ENCODE results near the gene ZNF622. TPM values are rescaled to one million over a fixed set of nuclear protein-coding genes. Genes with fewer than 3 reads are reported as not detected.

The ZNF622 gene
- total RNA-seq, 1 experiment from 2014 or later: 25.2 TPM

DNA sequence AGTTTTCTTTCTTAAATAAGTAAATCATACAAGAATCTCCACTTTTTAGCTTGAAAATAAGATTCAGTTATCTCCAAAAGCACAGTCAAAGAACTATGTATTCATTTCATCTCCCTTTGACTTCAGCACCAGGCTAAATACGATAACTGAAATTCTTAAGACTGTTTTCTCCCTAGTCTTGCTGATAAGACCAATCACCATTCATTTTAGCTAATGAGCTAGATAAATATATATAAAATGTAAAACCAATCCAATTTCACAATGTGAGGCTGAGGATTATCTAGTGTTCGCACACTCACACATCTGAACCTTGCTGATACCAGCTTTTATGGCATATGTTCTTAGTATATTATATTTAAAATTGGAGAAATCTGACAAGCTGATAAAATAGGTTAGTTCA is 17.3 kb upstream of the ZNF622 start:
- H3K27me3 ChIP-seq (ENCODE audit: insufficient read depth, low read length): no peaks in the 10 kb centered on the region
- POLR2A ChIA-PET: no interaction called here

DNA sequence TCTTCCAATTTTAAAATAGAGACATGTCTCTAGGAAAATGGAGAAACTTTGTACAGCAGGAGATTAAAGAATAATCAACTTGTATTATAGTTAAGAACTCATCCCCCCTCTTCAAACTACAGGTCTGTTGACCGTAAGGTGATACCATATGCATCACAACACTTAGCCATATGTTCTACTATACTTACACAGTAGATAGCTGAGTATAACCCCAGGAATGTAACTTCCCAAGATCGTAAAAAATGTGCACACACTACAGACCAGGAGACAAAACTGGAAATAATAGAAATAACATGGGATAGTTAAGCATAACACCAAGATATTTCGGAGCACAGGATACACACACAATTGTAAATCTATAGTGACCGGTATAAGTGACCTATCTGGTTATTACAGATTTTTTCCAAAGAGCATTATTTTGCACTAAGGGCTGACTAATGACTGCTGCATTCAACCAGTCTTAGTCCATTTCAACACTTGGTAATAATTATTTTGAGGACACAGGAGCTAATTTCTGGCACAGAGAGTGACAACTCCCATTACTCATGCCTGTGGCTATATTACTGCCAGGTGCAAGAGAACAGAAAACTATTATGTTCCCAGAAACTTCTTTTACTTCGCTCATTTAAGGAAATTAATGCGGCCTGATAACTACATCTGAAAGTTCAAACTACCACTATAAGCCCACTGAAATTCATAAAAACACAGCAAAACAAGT is 15.4 kb upstream of the ZNF622 start:
- Histone ChIP-seq H3K79me2 (ENCODE audit: insufficient read depth, low read length) (no peaks in the 10 kb centered on the region), H3K9me3 (ENCODE audit: control insufficient read depth in 1 of 2, insufficient read depth in 1 of 2, low read depth in 1 of 2, low read length in 2 of 2) (no peaks in the 10 kb centered on the region), H3K36me3 (ENCODE audit: control insufficient read depth in 1 of 2, insufficient read depth in 2 of 2, low read length in 2 of 2) (no peaks in the 10 kb centered on the region), H4K20me1 (ENCODE audit: insufficient read depth) (no peaks in the 10 kb centered on the region), H3K27ac (ENCODE audit: low read depth, low read length) (no peak overlapping the region), H2AFZ (ENCODE audit: low read depth, low read length, poor library complexity, severe bottlenecking) (no peak overlapping the region), H3K4me2 (ENCODE audit: low read length) (no peak overlapping the region), H3K4me1 (ENCODE audit: control insufficient read depth in 1 of 2, insufficient read depth in 2 of 2, low read length in 2 of 2) (no peaks in the 10 kb centered on the region), H3K4me3 (replicated peaks in 1 of 2; ENCODE audit: low read depth in 1 of 2, low read length in 2 of 2) (no peak overlapping the region), H3K27me3 (ENCODE audit: insufficient read depth, low read length) (no peaks in the 10 kb centered on the region), H3K9ac (ENCODE audit: low read length) (no peak overlapping the region), H3K9me2 (ENCODE audit: insufficient read depth) (no peaks in the 10 kb centered on the region)
- DNase-seq (ENCODE audit: low read depth, low spot score): no peak
- TF ChIP-seq FOSL1 (IDR thresholded peaks at IDR 0.05; ENCODE audit: low read depth) (no peak), CBX3 (IDR thresholded peaks at IDR 0.05; ENCODE audit: low read depth) (no peak), SRF (IDR thresholded peaks at IDR 0.05; ENCODE audit: low read depth) (no peak), EZH2phosphoT487 (IDR thresholded peaks at IDR 0.05; ENCODE audit: borderline replicate concordance) (no peak), SP1 (IDR thresholded peaks at IDR 0.05; ENCODE audit: low read depth) (no peak), ELF1 (IDR thresholded peaks at IDR 0.05; ENCODE audit: borderline replicate concordance, low read depth) (no peak), EGR1 (IDR thresholded peaks at IDR 0.05; ENCODE audit: low read depth) (no peak), RAD21 (IDR thresholded peaks at IDR 0.05; ENCODE audit: low read depth) (no peak), SIN3A (IDR thresholded peaks at IDR 0.05; ENCODE audit: low read depth) (no peak), JUND (IDR thresholded peaks at IDR 0.05) (no peak), YY1 (IDR thresholded peaks at IDR 0.05; ENCODE audit: extremely low read depth, insufficient replicate concordance, low read depth, low read length) (no peak), EZH2 (IDR thresholded peaks at IDR 0.05) (no peak)
- RAD21 ChIA-PET (ENCODE audit: low non-redundant PET in 1 of 2, low total read pairs in 2 of 2, uncharacterized antibody in 2 of 2, unreplicated experiment in 2 of 2): no interaction called here
- ATAC-seq: no peak
- BruUV-seq (replicated peaks): no TSS peak
- POLR2A ChIA-PET: no interaction called here
- intact Hi-C loops (cut with micrococcal nuclease): no loop called here
- CTCF ChIA-PET: interaction anchor here (1.0 kb wide), 1 partner anchor 25 kb away, joined by 3 read pairs; no protein-coding TSS in a partner anchor

More for the DNA sequence above, 17.3 kb upstream of the ZNF622 start:
- CTCF ChIA-PET: no interaction called here
- Histone ChIP-seq H3K4me3 (replicated peaks in 1 of 2; ENCODE audit: low read depth in 1 of 2, low read length in 2 of 2) (no peak overlapping the region), H3K27ac (ENCODE audit: low read depth, low read length) (no peak overlapping the region), H3K9me3 (ENCODE audit: control insufficient read depth in 1 of 2, insufficient read depth in 1 of 2, low read depth in 1 of 2, low read length in 2 of 2) (no peaks in the 10 kb centered on the region), H3K4me1 (ENCODE audit: control insufficient read depth in 1 of 2, insufficient read depth in 2 of 2, low read length in 2 of 2) (no peaks in the 10 kb centered on the region), H3K9me2 (ENCODE audit: insufficient read depth) (no peaks in the 10 kb centered on the region), H3K36me3 (ENCODE audit: control insufficient read depth in 1 of 2, insufficient read depth in 2 of 2, low read length in 2 of 2) (no peaks in the 10 kb centered on the region), H3K9ac (ENCODE audit: low read length) (no peak overlapping the region), H2AFZ (ENCODE audit: low read depth, low read length, poor library complexity, severe bottlenecking) (no peak overlapping the region), H3K79me2 (ENCODE audit: insufficient read depth, low read length) (no peaks in the 10 kb centered on the region), H3K4me2 (ENCODE audit: low read length) (no peak overlapping the region), H4K20me1 (ENCODE audit: insufficient read depth) (no peaks in the 10 kb centered on the region)
- intact Hi-C loops (cut with micrococcal nuclease): no loop called here
- RAD21 ChIA-PET (ENCODE audit: low non-redundant PET in 1 of 2, low total read pairs in 2 of 2, uncharacterized antibody in 2 of 2, unreplicated experiment in 2 of 2): no interaction called here
- no TSS peak for BruUV-seq (replicated peaks)
- TF ChIP-seq SIN3A (IDR thresholded peaks at IDR 0.05; ENCODE audit: low read depth) (no peak), POLR2AphosphoS5 (IDR thresholded peaks at IDR 0.05; ENCODE audit: low read depth, low read length) (no peak), POLR2A (IDR thresholded peaks at IDR 0.05; ENCODE audit: borderline replicate concordance, extremely low read depth, insufficient read depth, insufficient read length) (no peak), EGR1 (IDR thresholded peaks at IDR 0.05; ENCODE audit: low read depth) (no peak), FOSL1 (IDR thresholded peaks at IDR 0.05; ENCODE audit: low read depth) (no peak), TCF7L2 (IDR thresholded peaks at IDR 0.05; ENCODE audit: borderline replicate concordance, extremely low read depth, insufficient read depth, insufficient read length) (no peak), JUND (IDR thresholded peaks at IDR 0.05) (no peak), EZH2 (IDR thresholded peaks at IDR 0.05) (no peak), SRF (IDR thresholded peaks at IDR 0.05; ENCODE audit: low read depth) (no peak)
- DNase-seq (ENCODE audit: low read depth, low spot score) (no peak), ATAC-seq (no peak)
